ENCODE results near the gene PHACTR2. TPM values are rescaled to one million over a fixed set of nuclear protein-coding genes. Genes with fewer than 3 reads are reported as not detected.
A peak's percentile ranks its signal among the peaks of the same experiment; 100 is the strongest.

The PHACTR2 gene
- total RNA-seq, 5 donors from 2014 or later (not counting 1 experiment from before 2014, with no cell fraction given) = 31.9 to 50.3 (median 36.7) TPM

GRCh38 chr6:143839196-143839595 lies 161.4 kb downstream of the PHACTR2 start:
- DNase-seq (no peak), ATAC-seq (replicated peaks in 1 of 4) (no peak)
- Mint-ChIP-seq H3K4me1 (peaks cover 12 to 23% (median 12%) of the 10 kb centered on the region in 3 donors), H3K36me3 (peaks cover 2% of the 10 kb centered on the region), H3K27ac (no peak overlapping the region), H3K27me3 (no peaks in the 10 kb centered on the region), H3K4me3 (no peak overlapping the region), H3K9me3 (no peaks in the 10 kb centered on the region)
- Histone ChIP-seq H3K27me3 (replicated peaks in 1 of 2; ENCODE audit: control insufficient read depth in 2 of 2, extremely low read depth in 1 of 2, insufficient read depth in 2 of 2, low read length in 1 of 2) (no peaks in the 10 kb centered on the region), H3K27ac (ENCODE audit: low read length) (no peak overlapping the region), H3K9me3 (no peaks in the 10 kb centered on the region), H3K4me3 (ENCODE audit: control insufficient read depth in 1 of 2, extremely low read depth in 1 of 2, low read length in 1 of 2) (no peak overlapping the region), H3K4me1 (ENCODE audit: control insufficient read depth in 1 of 2, extremely low read depth in 1 of 2, insufficient read depth in 2 of 2, low read length in 2 of 2) (peaks cover 8 to 11% of the 10 kb centered on the region in 2 experiments), H3K36me3 (ENCODE audit: control insufficient read depth in 2 of 2, extremely low read depth in 1 of 2, insufficient read depth in 1 of 2, low read length in 1 of 2) (no peaks in the 10 kb centered on the region)
- POLR2A ChIA-PET = interaction anchor here in 1 of 2 donors (0.7 kb wide), 1 partner anchor 387 kb away, joined by 4 read pairs; no protein-coding TSS in a partner anchor
- WGBS (ENCODE audit: insufficient coverage) = 83% methylated on average over 3 of the region's 4 CpGs
- CTCF ChIA-PET = no interaction called here

GRCh38 chr6:143840595-143841265 lies 163.0 kb downstream of the PHACTR2 start:
- 100% methylated on average over 3 of the region's 6 CpGs for WGBS (ENCODE audit: insufficient coverage)
- H3K27ac Mint-ChIP-seq = no peak overlapping the region
- DNase-seq = no peak
- H3K27me3 Mint-ChIP-seq = no peaks in the 10 kb centered on the region
- CTCF ChIA-PET = no interaction called here
- ATAC-seq (replicated peaks in 1 of 4) = no peak
- Histone ChIP-seq H3K36me3 (ENCODE audit: control insufficient read depth in 2 of 2, extremely low read depth in 1 of 2, insufficient read depth in 1 of 2, low read length in 1 of 2) (peaks cover 0 to 10% of the 10 kb centered on the region in 2 donors), H3K4me1 (ENCODE audit: control insufficient read depth in 1 of 2, extremely low read depth in 1 of 2, insufficient read depth in 2 of 2, low read length in 2 of 2) (peaks cover 12 to 18% of the 10 kb centered on the region in 2 experiments), H3K4me3 (ENCODE audit: control insufficient read depth in 1 of 2, extremely low read depth in 1 of 2, low read length in 1 of 2) (no peak overlapping the region), H3K9me3 (no peaks in the 10 kb centered on the region), H3K27me3 (replicated peaks in 1 of 2; ENCODE audit: control insufficient read depth in 2 of 2, extremely low read depth in 1 of 2, insufficient read depth in 2 of 2, low read length in 1 of 2) (no peaks in the 10 kb centered on the region), H3K27ac (ENCODE audit: low read length) (no peak overlapping the region)
- H3K4me1 Mint-ChIP-seq = peaks cover 17 to 33% (median 23%) of the 10 kb centered on the region in 3 donors
- no peaks in the 10 kb centered on the region for H3K9me3 Mint-ChIP-seq
- peak overlapping the region in 1 of 3 donors; percentile 8 for H3K4me3 Mint-ChIP-seq
- peaks cover 5% of the 10 kb centered on the region for H3K36me3 Mint-ChIP-seq
- POLR2A ChIA-PET = no interaction called here

- Histone ChIP-seq H3K4me3 (ENCODE audit: control insufficient read depth in 1 of 2, extremely low read depth in 1 of 2, low read length in 1 of 2) (peak overlapping the region; percentile 83 to 92), H3K36me3 (ENCODE audit: control insufficient read depth in 2 of 2, extremely low read depth in 1 of 2, insufficient read depth in 1 of 2, low read length in 1 of 2) (peaks cover 3 to 28% of the 10 kb centered on the region in 2 donors), H3K9me3 (no peaks in the 10 kb centered on the region), H3K27me3 (replicated peaks in 1 of 2; ENCODE audit: control insufficient read depth in 2 of 2, extremely low read depth in 1 of 2, insufficient read depth in 2 of 2, low read length in 1 of 2) (no peaks in the 10 kb centered on the region), H3K4me1 (ENCODE audit: control insufficient read depth in 1 of 2, extremely low read depth in 1 of 2, insufficient read depth in 2 of 2, low read length in 2 of 2) (peaks cover 12 to 18% of the 10 kb centered on the region in 2 experiments), H3K27ac (ENCODE audit: low read length) (peak overlapping the region; percentile 96)
- Mint-ChIP-seq H3K27ac (peak overlapping the region; percentile 92 to 97), H3K9me3 (no peaks in the 10 kb centered on the region), H3K36me3 (peaks cover 19% of the 10 kb centered on the region), H3K27me3 (no peaks in the 10 kb centered on the region), H3K4me3 (peak overlapping the region; percentile 90 to 93 (median 91)), H3K4me1 (peaks cover 17 to 38% (median 31%) of the 10 kb centered on the region in 3 donors)
- POLR2A ChIA-PET = interaction anchor here in 1 of 2 donors (0.6 kb wide), 2 partner anchors 21 to 179 kb away, joined by 3 read pairs; no protein-coding TSS in a partner anchor
- DNase-seq = peak in 1 of 35 experiments; percentile 2
- CTCF ChIA-PET = interaction anchor here in 1 of 2 donors (0.6 to 2.0 kb wide), 9 partner anchors 83 to 640 kb away, joined by 3 to 17 read pairs (median 5); partner anchors contain the start of genes ADAT2 and PEX3
- 80% methylated on average over 1 of the region's 7 CpGs for WGBS (ENCODE audit: insufficient coverage)
- peak; percentile 37 to 46 (median 40) for ATAC-seq (replicated peaks in 1 of 4)
Measured at GRCh38 chr6:143842461-143842901, 164.7 kb downstream of the PHACTR2 start.

GRCh38 chr6:143842902-143843676 lies 165.3 kb downstream of the PHACTR2 start, which contains the start of gene LTV1:
Gene LTV1 (plus strand): TSS chr6:143843338. CDS start chr6:143843478, 140 bp downstream.
- no peaks in the 10 kb centered on the region for H3K9me3 Mint-ChIP-seq
- CTCF ChIA-PET = interaction anchor here in 1 of 2 donors (0.6 to 2.0 kb wide), 10 partner anchors 83 to 639 kb away, joined by 3 to 17 read pairs (median 4); partner anchors contain the start of genes ADAT2 and PEX3
- peak; percentile 98 to 99 (median 98) for ATAC-seq (replicated peaks in 1 of 4)

GRCh38 chr6:143843677-143843999 lies 165.9 kb downstream of the PHACTR2 start:
- H3K36me3 Mint-ChIP-seq = peaks cover 28% of the 10 kb centered on the region
- Histone ChIP-seq H3K4me3 (ENCODE audit: control insufficient read depth in 1 of 2, extremely low read depth in 1 of 2, low read length in 1 of 2) (peak overlapping the region; percentile 83 to 92), H3K9me3 (no peaks in the 10 kb centered on the region), H3K27me3 (replicated peaks in 1 of 2; ENCODE audit: control insufficient read depth in 2 of 2, extremely low read depth in 1 of 2, insufficient read depth in 2 of 2, low read length in 1 of 2) (no peaks in the 10 kb centered on the region), H3K4me1 (ENCODE audit: control insufficient read depth in 1 of 2, extremely low read depth in 1 of 2, insufficient read depth in 2 of 2, low read length in 2 of 2) (peaks cover 12 to 18% of the 10 kb centered on the region in 2 experiments), H3K27ac (ENCODE audit: low read length) (peak overlapping the region; percentile 96), H3K36me3 (ENCODE audit: control insufficient read depth in 2 of 2, extremely low read depth in 1 of 2, insufficient read depth in 1 of 2, low read length in 1 of 2) (peaks cover 3 to 38% of the 10 kb centered on the region in 2 donors)
- H3K4me3 Mint-ChIP-seq = peak overlapping the region; percentile 90 to 93 (median 91)
- DNase-seq = peak in 7 of 35 experiments; percentile 1 to 28 (median 6)
- 0% methylated on average over 9 of the region's 9 CpGs for WGBS (ENCODE audit: insufficient coverage)
- H3K27ac Mint-ChIP-seq = peak overlapping the region; percentile 92 to 97
- H3K27me3 Mint-ChIP-seq = no peaks in the 10 kb centered on the region
- peaks cover 21 to 42% (median 36%) of the 10 kb centered on the region in 3 donors for H3K4me1 Mint-ChIP-seq
- no peaks in the 10 kb centered on the region for H3K9me3 Mint-ChIP-seq
- peak in 2 of 4 experiments; percentile 1 to 19 for ATAC-seq (replicated peaks in 1 of 4)
- ChIA-PET POLR2A (interaction anchor here in 1 of 2 donors (0.6 to 1.5 kb wide), 2 partner anchors 8 to 394 kb away, joined by 3 to 4 read pairs; partner anchors contain the start of genes ADAT2 and PEX3), CTCF (interaction anchor here in 1 of 2 donors (0.9 to 2.0 kb wide), 8 partner anchors 171 to 393 kb away, joined by 3 to 17 read pairs (median 5); partner anchors contain the start of genes ADAT2 and PEX3)

More at GRCh38 chr6:143842902-143843676, 165.3 kb downstream of the PHACTR2 start, which contains the start of gene LTV1:
- POLR2A ChIA-PET = interaction anchor here in 1 of 2 donors (0.6 to 1.5 kb wide), 4 partner anchors 20 to 867 kb away, joined by 3 to 4 read pairs (median 3); partner anchors contain the start of genes ADAT2 and PEX3
- Histone ChIP-seq H3K9me3 (no peaks in the 10 kb centered on the region), H3K4me1 (ENCODE audit: control insufficient read depth in 1 of 2, extremely low read depth in 1 of 2, insufficient read depth in 2 of 2, low read length in 2 of 2) (peaks cover 12 to 18% of the 10 kb centered on the region in 2 experiments), H3K4me3 (ENCODE audit: control insufficient read depth in 1 of 2, extremely low read depth in 1 of 2, low read length in 1 of 2) (peak within 1 kb of the TSS; percentile 83 to 92), H3K27ac (ENCODE audit: low read length) (peak within 1 kb of the TSS; percentile 96), H3K36me3 (ENCODE audit: control insufficient read depth in 2 of 2, extremely low read depth in 1 of 2, insufficient read depth in 1 of 2, low read length in 1 of 2) (peaks cover 3 to 33% of the 10 kb centered on the region in 2 donors), H3K27me3 (replicated peaks in 1 of 2; ENCODE audit: control insufficient read depth in 2 of 2, extremely low read depth in 1 of 2, insufficient read depth in 2 of 2, low read length in 1 of 2) (no peaks in the 10 kb centered on the region)
- peak; percentile 80 to 94 (median 88) for DNase-seq
- H3K27ac Mint-ChIP-seq = peak within 1 kb of the TSS; percentile 92 to 97
- H3K4me1 Mint-ChIP-seq = peaks cover 18 to 38% (median 31%) of the 10 kb centered on the region in 3 donors
- no peaks in the 10 kb centered on the region for H3K27me3 Mint-ChIP-seq
- H3K36me3 Mint-ChIP-seq = peaks cover 24% of the 10 kb centered on the region
- peak within 1 kb of the TSS; percentile 90 to 93 (median 91) for H3K4me3 Mint-ChIP-seq
- WGBS (ENCODE audit: insufficient coverage) = 0% methylated on average over 64 of the region's 64 CpGs

Measured in T-cell (primary cell).